Measurements from ENCODE around the gene CUBN. TPM values are rescaled to one million over a fixed set of nuclear protein-coding genes. Genes with fewer than 3 reads are reported as not detected.
A peak's percentile ranks its signal among the peaks of the same experiment; 100 is the strongest.

CUBN gene
- total and polyA plus RNA-seq, 9 of the 15 experiments (the other 6 are each of a cell fraction or from before 2014, with no cell fraction given) = 0.04 to 0.33 (median 0.09) TPM

GRCh38 chr10:16843252-16843870 lies 286.2 kb downstream of the CUBN start (continued):
- TF ChIP-seq, protein P1, sequence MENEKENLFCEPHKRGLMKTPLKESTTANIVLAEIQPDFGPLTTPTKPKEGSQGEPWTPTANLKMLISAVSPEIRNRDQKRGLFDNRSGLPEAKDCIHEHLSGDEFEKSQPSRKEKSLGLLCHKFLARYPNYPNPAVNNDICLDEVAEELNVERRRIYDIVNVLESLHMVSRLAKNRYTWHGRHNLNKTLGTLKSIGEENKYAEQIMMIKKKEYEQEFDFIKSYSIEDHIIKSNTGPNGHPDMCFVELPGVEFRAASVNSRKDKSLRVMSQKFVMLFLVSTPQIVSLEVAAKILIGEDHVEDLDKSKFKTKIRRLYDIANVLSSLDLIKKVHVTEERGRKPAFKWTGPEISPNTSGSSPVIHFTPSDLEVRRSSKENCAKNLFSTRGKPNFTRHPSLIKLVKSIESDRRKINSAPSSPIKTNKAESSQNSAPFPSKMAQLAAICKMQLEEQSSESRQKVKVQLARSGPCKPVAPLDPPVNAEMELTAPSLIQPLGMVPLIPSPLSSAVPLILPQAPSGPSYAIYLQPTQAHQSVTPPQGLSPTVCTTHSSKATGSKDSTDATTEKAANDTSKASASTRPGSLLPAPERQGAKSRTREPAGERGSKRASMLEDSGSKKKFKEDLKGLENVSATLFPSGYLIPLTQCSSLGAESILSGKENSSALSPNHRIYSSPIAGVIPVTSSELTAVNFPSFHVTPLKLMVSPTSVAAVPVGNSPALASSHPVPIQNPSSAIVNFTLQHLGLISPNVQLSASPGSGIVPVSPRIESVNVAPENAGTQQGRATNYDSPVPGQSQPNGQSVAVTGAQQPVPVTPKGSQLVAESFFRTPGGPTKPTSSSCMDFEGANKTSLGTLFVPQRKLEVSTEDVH (IDR thresholded peaks at IDR 0.05; ENCODE audit: low read depth, partially characterized antibody) = no peak
- TF ChIP-seq ZNF384 (IDR thresholded peaks at IDR 0.05; ENCODE audit: low read depth, low read length) (no peak), SMC3 (conservative IDR thresholded peaks at IDR 0.05; ENCODE audit: insufficient read depth, low read depth, low read length) (peak; percentile 50)
- TF ChIP-seq, protein P2, sequence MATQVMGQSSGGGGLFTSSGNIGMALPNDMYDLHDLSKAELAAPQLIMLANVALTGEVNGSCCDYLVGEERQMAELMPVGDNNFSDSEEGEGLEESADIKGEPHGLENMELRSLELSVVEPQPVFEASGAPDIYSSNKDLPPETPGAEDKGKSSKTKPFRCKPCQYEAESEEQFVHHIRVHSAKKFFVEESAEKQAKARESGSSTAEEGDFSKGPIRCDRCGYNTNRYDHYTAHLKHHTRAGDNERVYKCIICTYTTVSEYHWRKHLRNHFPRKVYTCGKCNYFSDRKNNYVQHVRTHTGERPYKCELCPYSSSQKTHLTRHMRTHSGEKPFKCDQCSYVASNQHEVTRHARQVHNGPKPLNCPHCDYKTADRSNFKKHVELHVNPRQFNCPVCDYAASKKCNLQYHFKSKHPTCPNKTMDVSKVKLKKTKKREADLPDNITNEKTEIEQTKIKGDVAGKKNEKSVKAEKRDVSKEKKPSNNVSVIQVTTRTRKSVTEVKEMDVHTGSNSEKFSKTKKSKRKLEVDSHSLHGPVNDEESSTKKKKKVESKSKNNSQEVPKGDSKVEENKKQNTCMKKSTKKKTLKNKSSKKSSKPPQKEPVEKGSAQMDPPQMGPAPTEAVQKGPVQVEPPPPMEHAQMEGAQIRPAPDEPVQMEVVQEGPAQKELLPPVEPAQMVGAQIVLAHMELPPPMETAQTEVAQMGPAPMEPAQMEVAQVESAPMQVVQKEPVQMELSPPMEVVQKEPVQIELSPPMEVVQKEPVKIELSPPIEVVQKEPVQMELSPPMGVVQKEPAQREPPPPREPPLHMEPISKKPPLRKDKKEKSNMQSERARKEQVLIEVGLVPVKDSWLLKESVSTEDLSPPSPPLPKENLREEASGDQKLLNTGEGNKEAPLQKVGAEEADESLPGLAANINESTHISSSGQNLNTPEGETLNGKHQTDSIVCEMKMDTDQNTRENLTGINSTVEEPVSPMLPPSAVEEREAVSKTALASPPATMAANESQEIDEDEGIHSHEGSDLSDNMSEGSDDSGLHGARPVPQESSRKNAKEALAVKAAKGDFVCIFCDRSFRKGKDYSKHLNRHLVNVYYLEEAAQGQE (IDR thresholded peaks at IDR 0.05; ENCODE audit: borderline replicate concordance) = peak; percentile 43; the same call in 1 of the 2 replicates
- TF ChIP-seq, protein P2 (CRISPR knock-in tag; IDR thresholded peaks at IDR 0.05; ENCODE audit: low read depth) = no peak

Measured in K562 (cell line).